KMS-11 (cell line): ENCODE data around the gene CASP8AP2.

Experiments used
- H2AFZ ChIP-seq: fragments of 200-600 bp; sonication (generic); 2 replicates; pipeline ENCODE4 v1.6.1; 2016; ENCODE audit warnings: antibody characterized with exemption, mixed run types, low read depth
- H3K27ac ChIP-seq: fragments of 200-600 bp; sonication (generic); 2 replicates; pipeline ENCODE4 v1.6.1; 2016; ENCODE audit warnings: mild to moderate bottlenecking, mixed run types
- H3K27me3 ChIP-seq: fragments of 200-600 bp; sonication (generic); 2 replicates; pipeline ENCODE4 v1.6.1; 2017; ENCODE audit warnings: mild to moderate bottlenecking, low read depth, mixed run types, moderate library complexity; ENCODE audit not compliant: insufficient read depth
- H3K36me3 ChIP-seq: fragments of 200-600 bp; sonication (generic); 2 replicates; pipeline ENCODE4 v1.6.1; 2017; ENCODE audit warnings: mild to moderate bottlenecking, mixed run types; ENCODE audit not compliant: insufficient read depth
- H3K4me1 ChIP-seq: fragments of 200-600 bp; sonication (generic); 2 replicates; pipeline ENCODE4 v1.6.1; 2016; ENCODE audit warnings: mild to moderate bottlenecking, low read depth, mixed run types; ENCODE audit not compliant: poor library complexity, severe bottlenecking
- H3K4me2 ChIP-seq: fragments of 200-600 bp; sonication (generic); 2 replicates; pipeline ENCODE4 v1.7.0; 2016; ENCODE audit warnings: mild to moderate bottlenecking, mixed run types
- H3K4me3 ChIP-seq: fragments of 200-600 bp; sonication (generic); IDR thresholded peaks from 2 replicates; pipeline ENCODE4 v1.6.1; 2017; ENCODE audit warnings: low read depth, low read length, mixed read lengths; ENCODE audit not compliant: insufficient read depth
- H3K79me2 ChIP-seq: fragments of 200-600 bp; sonication (generic); 2 replicates; pipeline ENCODE4 v1.6.1; 2016; ENCODE audit warnings: low read depth, mixed run types; ENCODE audit not compliant: insufficient read depth
- H3K9ac ChIP-seq: fragments of 200-600 bp; sonication (generic); 2 replicates; pipeline ENCODE4 v1.6.1; 2016; ENCODE audit warnings: mild to moderate bottlenecking, mixed run types
- H4K20me1 ChIP-seq: fragments of 200-600 bp; sonication (generic); 2 replicates; pipeline ENCODE4 v1.6.1; 2016; ENCODE audit warnings: mild to moderate bottlenecking, mixed run types; ENCODE audit not compliant: insufficient read depth
- TF ChIP-seq, protein P1 (sequence below): fragments of 200-600 bp; sonication (generic); conservative IDR thresholded peaks from 2 replicates; pipeline ENCODE4 v1.6.1; 2017; ENCODE audit warnings: low read depth, mild to moderate bottlenecking, antibody characterized with exemption, low read length, moderate library complexity, mixed read lengths

CASP8AP2 gene

DNA sequence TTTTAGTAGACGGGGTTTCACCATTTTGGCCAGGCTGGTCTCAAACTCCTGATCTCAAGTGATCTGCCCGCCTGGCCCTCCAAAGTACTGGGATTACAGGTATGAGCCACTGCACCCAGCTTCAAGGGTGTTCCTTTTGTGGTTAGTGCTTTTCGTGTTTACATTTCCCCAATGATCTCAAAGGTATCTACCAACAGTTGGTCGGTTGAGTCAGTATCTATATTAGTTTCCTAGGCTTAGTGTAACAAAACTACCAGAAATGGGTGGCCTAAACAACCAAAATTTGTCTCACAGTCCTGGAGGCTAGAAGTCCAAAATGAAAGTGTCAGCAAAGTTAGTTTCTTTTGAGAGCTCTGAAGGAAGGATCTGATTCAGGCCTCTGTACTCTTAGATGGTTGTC lies 30.1 kb downstream of the CASP8AP2 start:
- Histone ChIP-seq H2AFZ (no peak overlapping the region), H4K20me1 (no peaks in the 10 kb centered on the region), H3K9ac (no peak overlapping the region), H3K27ac (no peak overlapping the region), H3K27me3 (no peaks in the 10 kb centered on the region), H3K4me3 (no peak overlapping the region), H3K36me3 (peaks cover 3% of the 10 kb centered on the region; the same call in 1 of the 2 replicates), H3K79me2 (no peaks in the 10 kb centered on the region), H3K4me1 (no peaks in the 10 kb centered on the region), H3K4me2 (no peak overlapping the region)
- TF ChIP-seq, protein P1, sequence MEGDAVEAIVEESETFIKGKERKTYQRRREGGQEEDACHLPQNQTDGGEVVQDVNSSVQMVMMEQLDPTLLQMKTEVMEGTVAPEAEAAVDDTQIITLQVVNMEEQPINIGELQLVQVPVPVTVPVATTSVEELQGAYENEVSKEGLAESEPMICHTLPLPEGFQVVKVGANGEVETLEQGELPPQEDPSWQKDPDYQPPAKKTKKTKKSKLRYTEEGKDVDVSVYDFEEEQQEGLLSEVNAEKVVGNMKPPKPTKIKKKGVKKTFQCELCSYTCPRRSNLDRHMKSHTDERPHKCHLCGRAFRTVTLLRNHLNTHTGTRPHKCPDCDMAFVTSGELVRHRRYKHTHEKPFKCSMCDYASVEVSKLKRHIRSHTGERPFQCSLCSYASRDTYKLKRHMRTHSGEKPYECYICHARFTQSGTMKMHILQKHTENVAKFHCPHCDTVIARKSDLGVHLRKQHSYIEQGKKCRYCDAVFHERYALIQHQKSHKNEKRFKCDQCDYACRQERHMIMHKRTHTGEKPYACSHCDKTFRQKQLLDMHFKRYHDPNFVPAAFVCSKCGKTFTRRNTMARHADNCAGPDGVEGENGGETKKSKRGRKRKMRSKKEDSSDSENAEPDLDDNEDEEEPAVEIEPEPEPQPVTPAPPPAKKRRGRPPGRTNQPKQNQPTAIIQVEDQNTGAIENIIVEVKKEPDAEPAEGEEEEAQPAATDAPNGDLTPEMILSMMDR = no peak

DNA sequence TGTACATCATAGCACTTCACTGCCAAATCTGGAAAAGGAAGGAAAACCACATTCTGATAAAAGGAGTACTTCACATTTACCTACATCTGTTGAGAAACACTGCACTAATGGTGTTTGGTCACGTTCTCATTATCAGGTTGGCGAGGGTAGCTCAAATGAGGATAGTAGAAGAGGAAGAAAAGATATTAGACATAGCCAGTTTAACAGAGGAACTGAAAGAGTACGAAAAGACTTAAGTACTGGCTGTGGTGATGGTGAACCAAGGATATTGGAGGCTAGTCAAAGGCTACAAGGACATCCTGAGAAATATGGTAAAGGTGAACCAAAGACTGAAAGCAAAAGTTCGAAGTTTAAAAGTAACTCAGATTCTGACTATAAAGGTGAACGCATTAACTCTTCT lies 32.6 kb downstream of the CASP8AP2 start:
- TF ChIP-seq, protein P1 = no peak
- H4K20me1 ChIP-seq = no peaks in the 10 kb centered on the region
- H3K4me2 ChIP-seq = no peak overlapping the region
- peaks cover 3% of the 10 kb centered on the region; the same call in 1 of the 2 replicates for H3K36me3 ChIP-seq
- H3K79me2 ChIP-seq = no peaks in the 10 kb centered on the region
- H3K4me3 ChIP-seq = no peak overlapping the region
- H3K27ac ChIP-seq = no peak overlapping the region
- no peaks in the 10 kb centered on the region for H3K4me1 ChIP-seq
- H3K9ac ChIP-seq = no peak overlapping the region
- no peaks in the 10 kb centered on the region for H3K27me3 ChIP-seq
- no peak overlapping the region for H2AFZ ChIP-seq

DNA sequence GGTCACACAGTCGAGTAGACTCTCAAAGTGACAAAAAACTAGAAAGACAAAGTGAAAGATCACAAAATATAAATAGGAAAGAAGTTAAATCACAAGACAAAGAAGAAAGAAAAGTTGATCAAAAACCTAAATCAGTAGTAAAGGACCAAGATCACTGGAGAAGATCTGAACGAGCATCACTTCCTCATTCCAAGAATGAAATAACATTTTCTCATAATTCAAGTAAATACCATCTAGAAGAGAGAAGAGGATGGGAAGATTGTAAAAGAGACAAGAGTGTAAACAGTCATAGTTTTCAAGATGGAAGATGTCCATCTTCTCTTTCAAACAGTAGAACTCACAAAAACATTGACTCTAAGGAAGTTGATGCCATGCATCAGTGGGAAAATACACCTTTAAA lies 33.0 kb downstream of the CASP8AP2 start:
- Histone ChIP-seq H3K4me1 (no peaks in the 10 kb centered on the region), H3K27me3 (no peaks in the 10 kb centered on the region), H3K79me2 (no peaks in the 10 kb centered on the region), H3K4me3 (no peak overlapping the region), H4K20me1 (no peaks in the 10 kb centered on the region), H3K9ac (no peak overlapping the region), H2AFZ (no peak overlapping the region), H3K4me2 (no peak overlapping the region), H3K36me3 (peaks cover 3% of the 10 kb centered on the region; the same call in 1 of the 2 replicates), H3K27ac (no peak overlapping the region)
- TF ChIP-seq, protein P1 = no peak

DNA sequence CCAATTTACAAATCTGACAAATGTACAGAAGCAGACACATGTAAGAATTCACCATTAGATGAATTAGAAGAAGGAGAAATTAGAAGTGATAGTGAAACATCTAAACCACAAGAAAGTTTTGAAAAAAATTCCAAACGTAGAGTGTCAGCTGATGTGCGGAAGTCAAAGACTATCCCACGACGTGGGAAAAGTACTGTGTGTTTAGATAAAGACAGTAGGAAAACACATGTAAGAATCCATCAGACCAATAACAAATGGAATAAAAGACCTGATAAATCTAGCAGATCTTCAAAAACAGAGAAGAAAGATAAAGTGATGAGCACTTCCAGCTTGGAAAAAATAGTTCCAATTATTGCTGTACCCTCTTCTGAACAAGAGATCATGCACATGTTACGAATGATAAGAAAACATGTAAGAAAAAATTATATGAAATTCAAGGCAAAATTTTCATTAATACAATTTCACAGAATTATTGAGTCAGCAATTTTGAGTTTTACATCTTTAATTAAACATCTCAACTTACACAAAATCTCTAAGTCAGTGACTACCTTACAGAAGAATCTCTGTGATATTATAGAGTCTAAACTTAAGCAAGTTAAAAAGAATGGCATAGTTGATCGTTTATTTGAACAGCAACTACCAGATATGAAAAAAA lies 36.5 kb downstream of the CASP8AP2 start:
- no peaks in the 10 kb centered on the region for H3K4me1 ChIP-seq
- H3K4me2 ChIP-seq = no peak overlapping the region
- H3K79me2 ChIP-seq = no peaks in the 10 kb centered on the region
- no peak overlapping the region for H3K9ac ChIP-seq
- H4K20me1 ChIP-seq = no peaks in the 10 kb centered on the region
- H3K27ac ChIP-seq = no peak overlapping the region
- peaks cover 3% of the 10 kb centered on the region; the same call in 1 of the 2 replicates for H3K36me3 ChIP-seq
- H3K4me3 ChIP-seq = no peak overlapping the region
- no peaks in the 10 kb centered on the region for H3K27me3 ChIP-seq
- TF ChIP-seq, protein P1 = no peak
- no peak overlapping the region for H2AFZ ChIP-seq
